GM12878 (cell line): Measurements from ENCODE around the gene GTF2A1.

Experiments used
- PAX8 ChIP-seq: fragments of 450-650 bp; IDR thresholded peaks from 2 replicates; pipeline ENCODE4 v1.6.1; 2017; ENCODE audit warnings: mild to moderate bottlenecking, moderate library complexity
- POLR2AphosphoS5 ChIP-seq: IDR thresholded peaks from 2 replicates; pipeline ENCODE4 v1.6.1; 2011; ENCODE audit warnings: mild to moderate bottlenecking, low read length, inconsistent platforms
- YY1 ChIP-seq: IDR thresholded peaks from 2 replicates; pipeline ENCODE4 v1.6.1; 2011; ENCODE audit warnings: low read depth, mild to moderate bottlenecking, low read length
- ZZZ3 ChIP-seq: IDR thresholded peaks from 2 replicates; pipeline ENCODE4 v1.6.1; 2011; ENCODE audit warnings: low read depth; ENCODE audit not compliant: control insufficient read depth, insufficient read length
- TF ChIP-seq, protein P1 (sequence below), 3 experiments: IDR thresholded peaks in 2 of 3; conservative IDR thresholded peaks in 1 of 3; 2 replicates each; pipeline ENCODE4 v1.5.1; 2011; ENCODE audit warnings: low read depth in 3 of 3, low read length in 3 of 3, mild to moderate bottlenecking in 3 of 3, control low read depth in 2 of 3, moderate library complexity in 2 of 3, inconsistent platforms in 1 of 3, mixed read lengths in 1 of 3; ENCODE audit not compliant: control insufficient read depth in 2 of 3, insufficient read depth in 1 of 3; ENCODE audit errors: extremely low read depth in 1 of 3
- TF ChIP-seq, protein P2 (sequence below): IDR thresholded peaks from 2 replicates; pipeline ENCODE4 v1.6.1; 2012; ENCODE audit warnings: mild to moderate bottlenecking, low read depth, low read length

DNA sequence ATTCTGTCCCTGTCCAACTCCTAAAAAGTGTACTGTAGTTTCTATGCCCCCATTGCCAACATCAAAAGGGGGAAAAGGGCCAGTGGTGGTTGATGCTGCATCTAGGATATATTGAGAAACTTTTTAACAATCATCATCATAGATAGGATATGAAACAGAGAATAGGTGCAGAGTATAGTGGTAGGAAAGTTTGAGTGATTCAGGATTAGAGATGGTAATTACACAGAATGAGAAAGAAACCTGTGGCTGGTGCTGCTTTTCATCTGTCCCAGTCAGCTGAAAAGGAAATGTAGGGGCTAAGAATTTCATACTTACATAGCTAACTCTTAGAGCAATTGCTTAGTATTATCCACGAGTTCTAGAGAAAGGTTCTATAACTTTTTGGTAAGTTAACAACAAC lies 67.6 kb downstream of the GTF2A1 start:
- TF ChIP-seq, protein P1, sequence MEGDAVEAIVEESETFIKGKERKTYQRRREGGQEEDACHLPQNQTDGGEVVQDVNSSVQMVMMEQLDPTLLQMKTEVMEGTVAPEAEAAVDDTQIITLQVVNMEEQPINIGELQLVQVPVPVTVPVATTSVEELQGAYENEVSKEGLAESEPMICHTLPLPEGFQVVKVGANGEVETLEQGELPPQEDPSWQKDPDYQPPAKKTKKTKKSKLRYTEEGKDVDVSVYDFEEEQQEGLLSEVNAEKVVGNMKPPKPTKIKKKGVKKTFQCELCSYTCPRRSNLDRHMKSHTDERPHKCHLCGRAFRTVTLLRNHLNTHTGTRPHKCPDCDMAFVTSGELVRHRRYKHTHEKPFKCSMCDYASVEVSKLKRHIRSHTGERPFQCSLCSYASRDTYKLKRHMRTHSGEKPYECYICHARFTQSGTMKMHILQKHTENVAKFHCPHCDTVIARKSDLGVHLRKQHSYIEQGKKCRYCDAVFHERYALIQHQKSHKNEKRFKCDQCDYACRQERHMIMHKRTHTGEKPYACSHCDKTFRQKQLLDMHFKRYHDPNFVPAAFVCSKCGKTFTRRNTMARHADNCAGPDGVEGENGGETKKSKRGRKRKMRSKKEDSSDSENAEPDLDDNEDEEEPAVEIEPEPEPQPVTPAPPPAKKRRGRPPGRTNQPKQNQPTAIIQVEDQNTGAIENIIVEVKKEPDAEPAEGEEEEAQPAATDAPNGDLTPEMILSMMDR (IDR thresholded peaks at IDR 0.05 in 2 of 3, conservative IDR thresholded peaks at IDR 0.05 in 1 of 3; ENCODE audit: control insufficient read depth in 2 of 3, extremely low read depth in 1 of 3, insufficient read depth in 1 of 3, low read depth in 3 of 3, low read length in 3 of 3), result no peak
- no peak for TF ChIP-seq ZZZ3
- no peak for TF ChIP-seq PAX8
- no peak for TF ChIP-seq YY1
- no peak for TF ChIP-seq POLR2AphosphoS5
- TF ChIP-seq, protein P2, sequence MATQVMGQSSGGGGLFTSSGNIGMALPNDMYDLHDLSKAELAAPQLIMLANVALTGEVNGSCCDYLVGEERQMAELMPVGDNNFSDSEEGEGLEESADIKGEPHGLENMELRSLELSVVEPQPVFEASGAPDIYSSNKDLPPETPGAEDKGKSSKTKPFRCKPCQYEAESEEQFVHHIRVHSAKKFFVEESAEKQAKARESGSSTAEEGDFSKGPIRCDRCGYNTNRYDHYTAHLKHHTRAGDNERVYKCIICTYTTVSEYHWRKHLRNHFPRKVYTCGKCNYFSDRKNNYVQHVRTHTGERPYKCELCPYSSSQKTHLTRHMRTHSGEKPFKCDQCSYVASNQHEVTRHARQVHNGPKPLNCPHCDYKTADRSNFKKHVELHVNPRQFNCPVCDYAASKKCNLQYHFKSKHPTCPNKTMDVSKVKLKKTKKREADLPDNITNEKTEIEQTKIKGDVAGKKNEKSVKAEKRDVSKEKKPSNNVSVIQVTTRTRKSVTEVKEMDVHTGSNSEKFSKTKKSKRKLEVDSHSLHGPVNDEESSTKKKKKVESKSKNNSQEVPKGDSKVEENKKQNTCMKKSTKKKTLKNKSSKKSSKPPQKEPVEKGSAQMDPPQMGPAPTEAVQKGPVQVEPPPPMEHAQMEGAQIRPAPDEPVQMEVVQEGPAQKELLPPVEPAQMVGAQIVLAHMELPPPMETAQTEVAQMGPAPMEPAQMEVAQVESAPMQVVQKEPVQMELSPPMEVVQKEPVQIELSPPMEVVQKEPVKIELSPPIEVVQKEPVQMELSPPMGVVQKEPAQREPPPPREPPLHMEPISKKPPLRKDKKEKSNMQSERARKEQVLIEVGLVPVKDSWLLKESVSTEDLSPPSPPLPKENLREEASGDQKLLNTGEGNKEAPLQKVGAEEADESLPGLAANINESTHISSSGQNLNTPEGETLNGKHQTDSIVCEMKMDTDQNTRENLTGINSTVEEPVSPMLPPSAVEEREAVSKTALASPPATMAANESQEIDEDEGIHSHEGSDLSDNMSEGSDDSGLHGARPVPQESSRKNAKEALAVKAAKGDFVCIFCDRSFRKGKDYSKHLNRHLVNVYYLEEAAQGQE, result no peak
